GM12878 (cell line): ENCODE results near the gene CDC42SE2. TPM values are rescaled to one million over a fixed set of nuclear protein-coding genes. Genes with fewer than 3 reads are reported as not detected.
A peak's percentile ranks its signal among the peaks of the same experiment; 100 is the strongest.

Experiments
- ATAC-seq: fragments of 200-7000 bp; cut with Tn5 transposase; 3 replicates; pipeline ENCODE4 v1.9.1; 2020; ENCODE audit warnings: mild to moderate bottlenecking, moderate library complexity
- BruUV-seq: library from RNA; stranded (reverse); fragments of 400-500 nt; replicated peaks from 2 replicates; lab custom pipeline; 2021; lab: Mats Ljungman, UMichigan
- CTCF ChIA-PET: fragments of 300-600 bp; sonication (Branson Sonifier 250); formaldehyde crosslinking; extraction: SDS; loops from one replicate; lab custom pipeline; 2021; ENCODE audit warnings: inconsistent platforms; lab: Yijun Ruan, JAX
- POLR2A ChIA-PET: fragments of 350-600 bp; formaldehyde crosslinking; extraction: SDS; loops from one replicate; lab custom pipeline; 2021; ENCODE audit warnings: inconsistent platforms; lab: Charles Lee
- RAD21 ChIA-PET: fragments of 300-600 bp; sonication (Branson Sonifier 250); formaldehyde crosslinking; loops from one replicate; lab custom pipeline; 2023; ENCODE audit warnings: antibody characterized with exemption; ENCODE audit not compliant: unreplicated experiment; lab: Charles Lee
- SMC1A ChIA-PET: fragments of 300-600 bp; sonication (Branson Sonifier 250); formaldehyde crosslinking; loops from one replicate; lab custom pipeline; 2023; ENCODE audit not compliant: unreplicated experiment, uncharacterized antibody; lab: Charles Lee
- DNase-seq: peaks from one replicate; pipeline ENCODE4 v3.0.0-alpha.2; 2011; ENCODE audit warnings: low read depth, low spot score
- FAIRE-seq: peaks from 3 replicates; lab custom pipeline; 2011; peaks lifted over from hg19 to GRCh38; lab: Jason Lieb, UNC
- H2AFZ ChIP-seq: 2 replicates; pipeline ENCODE4 v1.6.0; 2011; ENCODE audit warnings: low read depth, low read length, control low read depth; ENCODE audit not compliant: control insufficient read depth
- H3K27ac ChIP-seq: 2 replicates; pipeline ENCODE4 v1.5.1; 2011; ENCODE audit warnings: control low read depth; ENCODE audit not compliant: control insufficient read depth, insufficient read depth
- H3K27me3 ChIP-seq, 2 experiments: replicated peaks in 1 of 2; 2 replicates each; pipeline versions ENCODE4 v1.6.0 to v1.6.1; 2011; ENCODE audit warnings: low read length in 1 of 2; ENCODE audit not compliant: control insufficient read depth in 2 of 2, insufficient read depth in 2 of 2
- H3K36me3 ChIP-seq, 2 experiments: 2 replicates each; pipeline ENCODE4 v1.5.1; 2011; ENCODE audit warnings: low read length in 1 of 2; ENCODE audit not compliant: control insufficient read depth in 2 of 2, insufficient read depth in 2 of 2
- H3K4me1 ChIP-seq: 2 replicates; pipeline ENCODE4 v1.6.1; 2011; ENCODE audit warnings: mild to moderate bottlenecking, low read length, moderate library complexity, mixed read lengths; ENCODE audit not compliant: control insufficient read depth, insufficient read depth
- H3K4me2 ChIP-seq: 2 replicates; pipeline ENCODE4 v1.6.0; 2011; ENCODE audit warnings: control low read depth; ENCODE audit not compliant: control insufficient read depth, insufficient read depth
- H3K4me3 ChIP-seq: fragments of 200-600 bp; sonication (generic); 2 replicates; pipeline ENCODE4 v1.5.1; 2016
- H3K79me2 ChIP-seq: 2 replicates; pipeline ENCODE4 v1.6.0; 2011; ENCODE audit warnings: low read length; ENCODE audit not compliant: control insufficient read depth, insufficient read depth
- H3K9ac ChIP-seq: 2 replicates; pipeline ENCODE4 v1.8.0; 2011; ENCODE audit warnings: low read length, control low read depth, mixed read lengths; ENCODE audit not compliant: control insufficient read depth, insufficient read depth
- H3K9me3 ChIP-seq: replicated peaks from 3 replicates; pipeline ENCODE4 v1.5.1; 2011; ENCODE audit warnings: mild to moderate bottlenecking, low read length; ENCODE audit not compliant: control insufficient read depth, insufficient read depth
- H4K20me1 ChIP-seq: 2 replicates; pipeline ENCODE4 v1.6.0; 2011; ENCODE audit not compliant: control insufficient read depth, insufficient read depth
- CHD2 ChIP-seq: IDR thresholded peaks from 2 replicates; pipeline ENCODE4 v1.6.1; 2011; ENCODE audit warnings: low read depth, low read length, improper control_type of control experiment, borderline replicate concordance
- CHD4 ChIP-seq: fragments of 200-600 bp; sonication (generic); IDR thresholded peaks from 2 replicates; pipeline ENCODE4 v1.6.1; 2016; ENCODE audit warnings: mild to moderate bottlenecking
- CTCF ChIP-seq, 3 experiments: IDR thresholded peaks in 2 of 3; conservative IDR thresholded peaks in 1 of 3; 2 replicates each; pipeline ENCODE4 v1.5.1; 2011; ENCODE audit warnings: low read depth in 3 of 3, low read length in 3 of 3, mild to moderate bottlenecking in 3 of 3, control low read depth in 2 of 3, moderate library complexity in 2 of 3, inconsistent platforms in 1 of 3, mixed read lengths in 1 of 3; ENCODE audit not compliant: control insufficient read depth in 2 of 3, insufficient read depth in 1 of 3; ENCODE audit errors: extremely low read depth in 1 of 3
- EGR1 ChIP-seq, 2 experiments: IDR thresholded peaks; 1 replicate in 1 of 2; 2 replicates in 1 of 2; pipeline ENCODE4 v1.6.1; 2011 to 2012; ENCODE audit warnings: low read depth in 2 of 2, low read length in 2 of 2, borderline replicate concordance in 1 of 2, mild to moderate bottlenecking in 1 of 2, moderate library complexity in 1 of 2
- ETV6 ChIP-seq, 2 experiments: fragments of 450-650 bp in 1 of 2; IDR thresholded peaks in 1 of 2; conservative IDR thresholded peaks in 1 of 2; 2 replicates each; pipeline ENCODE4 v1.6.1; 2014; ENCODE audit warnings: antibody characterized with exemption in 1 of 2, borderline replicate concordance in 1 of 2, low read depth in 1 of 2, mild to moderate bottlenecking in 1 of 2, moderate library complexity in 1 of 2
- FOXM1 ChIP-seq: IDR thresholded peaks from 2 replicates; pipeline ENCODE4 v1.6.1; 2012; ENCODE audit warnings: low read depth, mild to moderate bottlenecking, inconsistent platforms, low read length, moderate library complexity
- HDGF ChIP-seq: fragments of 450-650 bp; IDR thresholded peaks from 2 replicates; pipeline ENCODE4 v1.6.1; 2016; ENCODE audit warnings: antibody characterized with exemption
- MXI1 ChIP-seq: fragments of 150-350 bp; IDR thresholded peaks from 2 replicates; pipeline ENCODE4 v1.6.1; 2011; ENCODE audit warnings: low read depth, mild to moderate bottlenecking, inconsistent platforms, low read length, improper control_type of control experiment
- NBN ChIP-seq: fragments of 450-650 bp; IDR thresholded peaks from 2 replicates; pipeline ENCODE4 v1.6.1; 2016
- NFYA ChIP-seq: IDR thresholded peaks from 2 replicates; pipeline ENCODE4 v1.6.1; 2011; ENCODE audit warnings: low read depth, mild to moderate bottlenecking, low read length, improper control_type of control experiment, borderline replicate concordance
- RUNX3 ChIP-seq: IDR thresholded peaks from 2 replicates; pipeline ENCODE4 v1.6.1; 2012; ENCODE audit warnings: low read length, inconsistent platforms
- SMC3 ChIP-seq: IDR thresholded peaks from 2 replicates; pipeline ENCODE4 v1.6.1; 2011; ENCODE audit warnings: low read length, improper control_type of control experiment, borderline replicate concordance
- SPI1 ChIP-seq: IDR thresholded peaks from 2 replicates; pipeline ENCODE4 v1.6.1; 2011; ENCODE audit warnings: low read depth, mild to moderate bottlenecking, low read length, moderate library complexity, borderline replicate concordance; ENCODE audit not compliant: insufficient read depth
- TCF3 ChIP-seq: IDR thresholded peaks from 2 replicates; pipeline ENCODE4 v1.6.1; 2012; ENCODE audit warnings: low read depth, mild to moderate bottlenecking, low read length, borderline replicate concordance; ENCODE audit not compliant: insufficient read depth
- ZBED1 ChIP-seq: IDR thresholded peaks from 2 replicates; pipeline ENCODE4 v1.6.1; 2016; ENCODE audit warnings: borderline replicate concordance
- ZNF687 ChIP-seq: fragments of 450-650 bp; IDR thresholded peaks from 2 replicates; pipeline ENCODE4 v1.6.1; 2017; ENCODE audit warnings: mild to moderate bottlenecking, moderate library complexity
- WGBS: methylation state at CpG from one replicate; pipeline ENCODE4 v1.1.6; 2016; ENCODE audit warnings: low lambda C conversion rate; ENCODE audit not compliant: insufficient replicate concordance, insufficient coverage; ENCODE audit errors: missing lambda C conversion rate; 5-methylcytosine and 5-hydroxymethylcytosine counted together
- in situ Hi-C: fragments of 300-500 bp; cut with MboI; formaldehyde crosslinking; loops from 9 replicates; pipeline ENCODE4 v1.14.3; 2018; ENCODE audit warnings: mixed read lengths
- intact Hi-C: fragments of 100-400 bp; cut with micrococcal nuclease; formaldehyde crosslinking; loops from one replicate; pipeline ENCODE4 v1.14.2; 2022; ENCODE audit not compliant: unreplicated experiment
- polyA plus RNA-seq, 11 experiments: library from polyadenylated mRNA; depleted of rRNA in 4 of 11; unstranded in 6 of 11; stranded (reverse) in 5 of 11; fragments of >200 nt; fragmentation: Nextera tagmentation in 4 of 11; fragmentation: Illumina TruSeq in 1 of 11; extraction: Ambion mirVana in 4 of 11; extraction: Trizol in 1 of 11; gene quantifications; 1 replicate in 1 of 11; 2 replicates in 10 of 11; pipeline versions ENCODE4 v1.2.1 to v1.2.3, GENCODE V29; 2011 to 2016; ENCODE audit warnings: inconsistent platforms in 2 of 11, missing spikeins in 2 of 11, low read depth in 1 of 11
- total RNA-seq, 4 experiments: library from RNA; depleted of rRNA in 3 of 4; stranded (reverse); fragments of >200 nt in 3 of 4; fragmentation: Illumina TruSeq in 1 of 4; extraction: Trizol in 1 of 4; gene quantifications; 2 replicates each; pipeline versions ENCODE4 v1.2.1 to v1.2.3, GENCODE V29; 2013 to 2021

The CDC42SE2 gene
- total and polyA plus RNA-seq, 10 of the 15 experiments (the other 5 are each of a cell fraction or from before 2014, with no cell fraction given): 57.0 to 148 (median 80.3) TPM

GRCh38 chr5:131252824-131253171 is 11.1 kb upstream of the CDC42SE2 start:
- SMC1A ChIA-PET: interaction anchor here (0.7 to 41.3 kb wide), 12 partner anchors 11 to 138 kb away, joined by 3 to 1218 read pairs (median 6); partner anchors contain the start of gene CDC42SE2
- DNase-seq (peak; percentile 81), ATAC-seq (peak; percentile 79), FAIRE-seq (no peak)
- 0% methylated on average over 6 of the region's 6 CpGs for WGBS
- Histone ChIP-seq H3K4me1 (peaks cover 46% of the 10 kb centered on the region), H3K4me3 (peak overlapping the region; percentile 38; the same call in 1 of the 2 replicates), H3K9ac (peak overlapping the region; percentile 49), H3K27ac (peak overlapping the region; percentile 80), H3K36me3 (peaks cover 0 to 4% of the 10 kb centered on the region in 2 experiments; a peak in 1 of 4 replicates), H4K20me1 (no peaks in the 10 kb centered on the region), H3K9me3 (no peaks in the 10 kb centered on the region), H3K4me2 (peak overlapping the region; percentile 79), H2AFZ (peak overlapping the region; percentile 66), H3K79me2 (peaks cover 37% of the 10 kb centered on the region), H3K27me3 (no peaks in the 10 kb centered on the region)
- CTCF ChIA-PET: interaction anchor here (0.7 to 1.6 kb wide), 7 partner anchors 10 to 129 kb away, joined by 3 to 10 read pairs (median 4); partner anchors contain the start of gene CDC42SE2
- in situ Hi-C loops: no loop called here
- intact Hi-C loops: no loop called here
- RAD21 ChIA-PET: interaction anchor here (0.7 to 13.6 kb wide), 11 partner anchors 12 to 129 kb away, joined by 3 to 161 read pairs (median 4); partner anchors contain the start of gene CDC42SE2
- no TSS peak for BruUV-seq
- POLR2A ChIA-PET: interaction anchor here (1.0 to 10.7 kb wide), 8 partner anchors 11 to 1039 kb away, joined by 3 to 141 read pairs (median 4); partner anchors contain the start of gene CDC42SE2
- TF ChIP-seq SMC3: 0 out of 2 replicates have a peak, but pooled peaks have one; percentile 12
- peak; percentile 81 for TF ChIP-seq RUNX3
- TF ChIP-seq NBN: 0 out of 2 replicates have a peak, but pooled peaks have one; percentile 52
- peak in 1 of 2 experiments; percentile 98; a peak in 2 of 4 replicates for TF ChIP-seq ETV6 (conservative IDR thresholded peaks at IDR 0.05 in 1 of 2, IDR thresholded peaks at IDR 0.05 in 1 of 2; ENCODE audit: borderline replicate concordance in 1 of 2, low read depth in 1 of 2)
- TF ChIP-seq ZBED1: peak; percentile 76; the same call in 1 of the 2 replicates
- TF ChIP-seq EGR1 (IDR thresholded peaks at IDR 0.05; ENCODE audit: borderline replicate concordance in 1 of 2, low read depth in 2 of 2, low read length in 2 of 2): peak in 1 of 2 experiments; percentile 31; a peak in 1 of 3 replicates
- no peak for TF ChIP-seq CHD2
- peak; percentile 56; the same call in 1 of the 2 replicates for TF ChIP-seq SPI1
- no peak for TF ChIP-seq CTCF (IDR thresholded peaks at IDR 0.05 in 2 of 3, conservative IDR thresholded peaks at IDR 0.05 in 1 of 3; ENCODE audit: control insufficient read depth in 2 of 3, extremely low read depth in 1 of 3, insufficient read depth in 1 of 3, low read depth in 3 of 3, low read length in 3 of 3)
- TF ChIP-seq TCF3: no peak
- no peak for TF ChIP-seq NFYA
- TF ChIP-seq HDGF: no peak
- peak; percentile 60; the same call in 1 of the 2 replicates for TF ChIP-seq FOXM1
- TF ChIP-seq CHD4: no peak
- TF ChIP-seq ZNF687: peak; percentile 82
- peak; percentile 51 for TF ChIP-seq MXI1
